ENCODE data around the gene CDKN2B.

DNA sequence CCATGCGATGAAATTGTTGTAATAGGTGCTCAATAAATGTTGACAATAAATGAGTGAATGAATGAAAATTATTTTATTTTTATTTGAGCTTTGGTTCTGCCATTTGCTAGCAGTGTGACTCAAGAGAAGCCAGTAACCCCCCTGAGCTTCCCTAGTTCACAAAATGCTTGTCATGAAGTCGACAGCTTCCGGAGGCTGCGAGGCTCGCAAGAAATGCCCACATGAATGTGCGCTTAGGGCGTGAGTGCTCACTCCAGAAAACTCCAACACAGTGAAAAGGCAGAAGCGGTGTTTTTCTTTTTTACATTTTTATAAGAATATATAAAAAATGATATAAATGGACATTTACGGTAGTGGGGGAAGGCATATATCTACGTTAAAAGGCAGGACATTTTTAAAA lies 41.4 kb downstream of the CDKN2B start:
- TF ChIP-seq, protein P1, sequence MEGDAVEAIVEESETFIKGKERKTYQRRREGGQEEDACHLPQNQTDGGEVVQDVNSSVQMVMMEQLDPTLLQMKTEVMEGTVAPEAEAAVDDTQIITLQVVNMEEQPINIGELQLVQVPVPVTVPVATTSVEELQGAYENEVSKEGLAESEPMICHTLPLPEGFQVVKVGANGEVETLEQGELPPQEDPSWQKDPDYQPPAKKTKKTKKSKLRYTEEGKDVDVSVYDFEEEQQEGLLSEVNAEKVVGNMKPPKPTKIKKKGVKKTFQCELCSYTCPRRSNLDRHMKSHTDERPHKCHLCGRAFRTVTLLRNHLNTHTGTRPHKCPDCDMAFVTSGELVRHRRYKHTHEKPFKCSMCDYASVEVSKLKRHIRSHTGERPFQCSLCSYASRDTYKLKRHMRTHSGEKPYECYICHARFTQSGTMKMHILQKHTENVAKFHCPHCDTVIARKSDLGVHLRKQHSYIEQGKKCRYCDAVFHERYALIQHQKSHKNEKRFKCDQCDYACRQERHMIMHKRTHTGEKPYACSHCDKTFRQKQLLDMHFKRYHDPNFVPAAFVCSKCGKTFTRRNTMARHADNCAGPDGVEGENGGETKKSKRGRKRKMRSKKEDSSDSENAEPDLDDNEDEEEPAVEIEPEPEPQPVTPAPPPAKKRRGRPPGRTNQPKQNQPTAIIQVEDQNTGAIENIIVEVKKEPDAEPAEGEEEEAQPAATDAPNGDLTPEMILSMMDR (IDR thresholded peaks at IDR 0.05; ENCODE audit: low read depth, low read length, poor library complexity, severe bottlenecking): no peak
- no peak for TF ChIP-seq EZH2phosphoT487 (IDR thresholded peaks at IDR 0.05; ENCODE audit: borderline replicate concordance, low read length)
